ENCODE results near the gene NOS1.

Gene NOS1

GRCh38 chr12:117363056-117363662 is 1.7 kb upstream of the NOS1 start:
- no peak for DNase-seq

- no peak for DNase-seq
These were observed 965 bp upstream of the NOS1 start for GRCh38 chr12:117362391-117362790.

- DNase-seq = no peak
These were observed 479 bp upstream of the NOS1 start for GRCh38 chr12:117361905-117362304.

GRCh38 chr12:117360551-117361346 is 677 bp downstream of the NOS1 start:
- no peak for DNase-seq

GRCh38 chr12:117360222-117360550 is 1.2 kb downstream of the NOS1 start:
- DNase-seq = no peak

GRCh38 chr12:117359029-117359845 is 2.2 kb downstream of the NOS1 start:
- DNase-seq = no peak

- no peak for DNase-seq
These were observed 5.4 kb downstream of the NOS1 start for GRCh38 chr12:117356048-117356447.

- DNase-seq = no peak
These were observed 8.5 kb downstream of the NOS1 start for GRCh38 chr12:117352883-117353282.

- DNase-seq = no peak
These were observed 9.2 kb downstream of the NOS1 start for GRCh38 chr12:117352206-117352605.

GRCh38 chr12:117350140-117350539 is 11.3 kb downstream of the NOS1 start:
- DNase-seq = no peak

GRCh38 chr12:117347588-117347987 is 13.8 kb downstream of the NOS1 start:
- no peak for DNase-seq

GRCh38 chr12:117344716-117345115 is 16.7 kb downstream of the NOS1 start:
- DNase-seq = no peak

GRCh38 chr12:117343849-117344248 is 17.6 kb downstream of the NOS1 start:
- DNase-seq = no peak

- DNase-seq = no peak
These were observed 18.1 kb downstream of the NOS1 start for GRCh38 chr12:117343296-117343695.

- DNase-seq = no peak
These were observed 18.7 kb downstream of the NOS1 start for GRCh38 chr12:117342682-117343081.

- no peak for DNase-seq
These were observed 19.2 kb downstream of the NOS1 start for GRCh38 chr12:117342247-117342646.

GRCh38 chr12:117339104-117339503 is 22.3 kb downstream of the NOS1 start:
- DNase-seq = no peak

- DNase-seq = no peak
These were observed 26.4 kb downstream of the NOS1 start for GRCh38 chr12:117334855-117335587.

GRCh38 chr12:117334051-117334450 is 27.4 kb downstream of the NOS1 start:
- DNase-seq = no peak

- DNase-seq = peak in 1 of 2 donors; percentile 33
These were observed 28.0 kb downstream of the NOS1 start for GRCh38 chr12:117333331-117333881.

GRCh38 chr12:117331691-117332090 is 29.7 kb downstream of the NOS1 start:
- no peak for DNase-seq

- no peak for DNase-seq
These were observed 30.8 kb downstream of the NOS1 start for GRCh38 chr12:117330441-117331113.
